HEK293 (cell line): ENCODE measurements around the gene ACOT12.

Experiments
- ZBTB21 ChIP-seq: fragments of 450-650 bp; formaldehyde crosslinking; IDR thresholded peaks from 2 replicates; pipeline ENCODE4 v1.5.1; 2017; ENCODE audit warnings: missing biosample characterization, missing genetic modification characterization
- ZBTB8A ChIP-seq: fragments of 450-650 bp; formaldehyde crosslinking; IDR thresholded peaks from 2 replicates; pipeline ENCODE4 v1.5.1; 2016; ENCODE audit warnings: missing biosample characterization, missing genetic modification characterization
- ZNF677 ChIP-seq: fragments of 450-650 bp; IDR thresholded peaks from 2 replicates; pipeline ENCODE4 v1.5.0; 2018; ENCODE audit warnings: missing biosample characterization, mild to moderate bottlenecking, missing genetic modification characterization, moderate library complexity
- ZNF785 ChIP-seq: fragments of 450-650 bp; formaldehyde crosslinking; IDR thresholded peaks from 2 replicates; pipeline ENCODE4 v1.5.1; 2016; ENCODE audit warnings: missing biosample characterization, missing genetic modification characterization
- TF ChIP-seq, protein P1 (sequence below): fragments of 450-650 bp; formaldehyde crosslinking; IDR thresholded peaks from 2 replicates; pipeline ENCODE4 v1.5.1; 2017; ENCODE audit warnings: missing biosample characterization, missing genetic modification characterization
- TF ChIP-seq, protein P2 (sequence below): fragments of 450-650 bp; formaldehyde crosslinking; IDR thresholded peaks from 2 replicates; pipeline ENCODE4 v1.5.1; 2016; ENCODE audit warnings: missing biosample characterization, missing genetic modification characterization
- TF ChIP-seq, protein P3 (sequence below): fragments of 450-650 bp; formaldehyde crosslinking; IDR thresholded peaks from 2 replicates; pipeline ENCODE4 v1.5.1; 2016; ENCODE audit warnings: missing biosample characterization, missing genetic modification characterization
- TF ChIP-seq, protein P4 (sequence below): fragments of 450-650 bp; IDR thresholded peaks from 2 replicates; pipeline ENCODE4 v1.5.1; 2018; ENCODE audit warnings: missing biosample characterization, mild to moderate bottlenecking, missing genetic modification characterization

DNA sequence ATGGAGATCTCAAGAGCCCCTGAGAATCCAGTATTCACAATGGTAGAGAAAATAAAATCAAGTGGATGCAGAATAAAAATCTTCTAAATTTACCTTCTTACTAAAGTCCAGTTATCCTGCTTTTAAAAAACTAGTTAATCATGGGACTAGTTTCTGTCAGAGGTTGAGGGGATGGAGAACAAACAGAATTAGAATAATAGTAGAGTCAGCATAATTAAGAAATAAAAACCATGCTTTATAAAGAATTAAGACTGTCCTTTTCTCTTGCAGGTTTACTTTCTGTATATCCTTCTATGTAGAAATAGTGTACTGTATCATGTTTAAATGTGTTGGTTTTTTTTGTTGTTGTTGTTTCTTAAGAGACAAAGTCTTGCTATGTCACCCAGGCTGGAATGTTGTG lies 23.0 kb downstream of the ACOT12 start:
- TF ChIP-seq, protein P1, sequence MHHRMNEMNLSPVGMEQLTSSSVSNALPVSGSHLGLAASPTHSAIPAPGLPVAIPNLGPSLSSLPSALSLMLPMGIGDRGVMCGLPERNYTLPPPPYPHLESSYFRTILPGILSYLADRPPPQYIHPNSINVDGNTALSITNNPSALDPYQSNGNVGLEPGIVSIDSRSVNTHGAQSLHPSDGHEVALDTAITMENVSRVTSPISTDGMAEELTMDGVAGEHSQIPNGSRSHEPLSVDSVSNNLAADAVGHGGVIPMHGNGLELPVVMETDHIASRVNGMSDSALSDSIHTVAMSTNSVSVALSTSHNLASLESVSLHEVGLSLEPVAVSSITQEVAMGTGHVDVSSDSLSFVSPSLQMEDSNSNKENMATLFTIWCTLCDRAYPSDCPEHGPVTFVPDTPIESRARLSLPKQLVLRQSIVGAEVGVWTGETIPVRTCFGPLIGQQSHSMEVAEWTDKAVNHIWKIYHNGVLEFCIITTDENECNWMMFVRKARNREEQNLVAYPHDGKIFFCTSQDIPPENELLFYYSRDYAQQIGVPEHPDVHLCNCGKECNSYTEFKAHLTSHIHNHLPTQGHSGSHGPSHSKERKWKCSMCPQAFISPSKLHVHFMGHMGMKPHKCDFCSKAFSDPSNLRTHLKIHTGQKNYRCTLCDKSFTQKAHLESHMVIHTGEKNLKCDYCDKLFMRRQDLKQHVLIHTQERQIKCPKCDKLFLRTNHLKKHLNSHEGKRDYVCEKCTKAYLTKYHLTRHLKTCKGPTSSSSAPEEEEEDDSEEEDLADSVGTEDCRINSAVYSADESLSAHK (tag by site-specific recombination): no peak
- TF ChIP-seq, protein P2, sequence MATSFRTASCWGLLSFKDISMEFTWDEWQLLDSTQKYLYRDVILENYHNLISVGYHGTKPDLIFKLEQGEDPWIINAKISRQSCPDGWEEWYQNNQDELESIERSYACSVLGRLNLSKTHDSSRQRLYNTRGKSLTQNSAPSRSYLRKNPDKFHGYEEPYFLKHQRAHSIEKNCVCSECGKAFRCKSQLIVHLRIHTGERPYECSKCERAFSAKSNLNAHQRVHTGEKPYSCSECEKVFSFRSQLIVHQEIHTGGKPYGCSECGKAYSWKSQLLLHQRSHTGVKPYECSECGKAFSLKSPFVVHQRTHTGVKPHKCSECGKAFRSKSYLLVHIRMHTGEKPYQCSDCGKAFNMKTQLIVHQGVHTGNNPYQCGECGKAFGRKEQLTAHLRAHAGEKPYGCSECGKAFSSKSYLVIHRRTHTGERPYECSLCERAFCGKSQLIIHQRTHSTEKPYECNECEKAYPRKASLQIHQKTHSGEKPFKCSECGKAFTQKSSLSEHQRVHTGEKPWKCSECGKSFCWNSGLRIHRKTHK (tag by site-specific recombination): no peak
- TF ChIP-seq ZBTB8A (tag by site-specific recombination) (no peak), ZBTB21 (tag by site-specific recombination) (no peak), ZNF677 (tag by site-specific recombination) (no peak), ZNF785 (no peak)
- TF ChIP-seq, protein P3, sequence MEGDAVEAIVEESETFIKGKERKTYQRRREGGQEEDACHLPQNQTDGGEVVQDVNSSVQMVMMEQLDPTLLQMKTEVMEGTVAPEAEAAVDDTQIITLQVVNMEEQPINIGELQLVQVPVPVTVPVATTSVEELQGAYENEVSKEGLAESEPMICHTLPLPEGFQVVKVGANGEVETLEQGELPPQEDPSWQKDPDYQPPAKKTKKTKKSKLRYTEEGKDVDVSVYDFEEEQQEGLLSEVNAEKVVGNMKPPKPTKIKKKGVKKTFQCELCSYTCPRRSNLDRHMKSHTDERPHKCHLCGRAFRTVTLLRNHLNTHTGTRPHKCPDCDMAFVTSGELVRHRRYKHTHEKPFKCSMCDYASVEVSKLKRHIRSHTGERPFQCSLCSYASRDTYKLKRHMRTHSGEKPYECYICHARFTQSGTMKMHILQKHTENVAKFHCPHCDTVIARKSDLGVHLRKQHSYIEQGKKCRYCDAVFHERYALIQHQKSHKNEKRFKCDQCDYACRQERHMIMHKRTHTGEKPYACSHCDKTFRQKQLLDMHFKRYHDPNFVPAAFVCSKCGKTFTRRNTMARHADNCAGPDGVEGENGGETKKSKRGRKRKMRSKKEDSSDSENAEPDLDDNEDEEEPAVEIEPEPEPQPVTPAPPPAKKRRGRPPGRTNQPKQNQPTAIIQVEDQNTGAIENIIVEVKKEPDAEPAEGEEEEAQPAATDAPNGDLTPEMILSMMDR (tag by site-specific recombination): no peak
- TF ChIP-seq, protein P4, sequence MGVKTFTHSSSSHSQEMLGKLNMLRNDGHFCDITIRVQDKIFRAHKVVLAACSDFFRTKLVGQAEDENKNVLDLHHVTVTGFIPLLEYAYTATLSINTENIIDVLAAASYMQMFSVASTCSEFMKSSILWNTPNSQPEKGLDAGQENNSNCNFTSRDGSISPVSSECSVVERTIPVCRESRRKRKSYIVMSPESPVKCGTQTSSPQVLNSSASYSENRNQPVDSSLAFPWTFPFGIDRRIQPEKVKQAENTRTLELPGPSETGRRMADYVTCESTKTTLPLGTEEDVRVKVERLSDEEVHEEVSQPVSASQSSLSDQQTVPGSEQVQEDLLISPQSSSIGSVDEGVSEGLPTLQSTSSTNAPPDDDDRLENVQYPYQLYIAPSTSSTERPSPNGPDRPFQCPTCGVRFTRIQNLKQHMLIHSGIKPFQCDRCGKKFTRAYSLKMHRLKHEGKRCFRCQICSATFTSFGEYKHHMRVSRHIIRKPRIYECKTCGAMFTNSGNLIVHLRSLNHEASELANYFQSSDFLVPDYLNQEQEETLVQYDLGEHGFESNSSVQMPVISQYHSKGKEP: no peak
